Measurements from ENCODE around the gene C15orf39. TPM values are rescaled to one million over a fixed set of nuclear protein-coding genes. Genes with fewer than 3 reads are reported as not detected.

C15orf39 gene
- total RNA-seq, 1 donor from 2014 or later = 12.9 TPM

GRCh38 chr15:75170711-75171341, 30.9 kb upstream of the C15orf39 start:
- DNase-seq (ENCODE audit: low spot score) = no peak
- intact Hi-C loops (cut with DNase I) = no loop called here

- no peak for DNase-seq (ENCODE audit: low spot score)
- intact Hi-C loops (cut with DNase I) = no loop called here
Measured at GRCh38 chr15:75171408-75171807, 30.3 kb upstream of the C15orf39 start.

GRCh38 chr15:75172284-75172820, 29.3 kb upstream of the C15orf39 start:
- intact Hi-C loops (cut with DNase I) = no loop called here
- DNase-seq (ENCODE audit: low spot score) = no peak

GRCh38 chr15:75174102-75174501, 27.6 kb upstream of the C15orf39 start:
- no peak for DNase-seq (ENCODE audit: low spot score)
- intact Hi-C loops (cut with DNase I) = no loop called here

GRCh38 chr15:75174729-75175128, 27.0 kb upstream of the C15orf39 start:
- intact Hi-C loops (cut with DNase I) = no loop called here
- no peak for DNase-seq (ENCODE audit: low spot score)

- no peak for DNase-seq (ENCODE audit: low spot score)
- intact Hi-C loops (cut with DNase I) = no loop called here
Measured at GRCh38 chr15:75176396-75176761, 25.3 kb upstream of the C15orf39 start.

GRCh38 chr15:75177360-75178071, 24.2 kb upstream of the C15orf39 start:
- intact Hi-C loops (cut with DNase I) = no loop called here

GRCh38 chr15:75178171-75178937, 23.3 kb upstream of the C15orf39 start:
- DNase-seq (ENCODE audit: low spot score) = no peak
- intact Hi-C loops (cut with DNase I) = no loop called here

More at GRCh38 chr15:75177360-75178071, 24.2 kb upstream of the C15orf39 start:
- DNase-seq (ENCODE audit: low spot score) = no peak

- DNase-seq (ENCODE audit: low spot score) = no peak
- intact Hi-C loops (cut with DNase I) = no loop called here
Measured at GRCh38 chr15:75178938-75179745, 22.5 kb upstream of the C15orf39 start.

GRCh38 chr15:75179746-75180140, 21.9 kb upstream of the C15orf39 start:
- no peak for DNase-seq (ENCODE audit: low spot score)
- intact Hi-C loops (cut with DNase I) = no loop called here

- intact Hi-C loops (cut with DNase I) = no loop called here
- no peak for DNase-seq (ENCODE audit: low spot score)
Measured at GRCh38 chr15:75181780-75182179, 19.9 kb upstream of the C15orf39 start.

GRCh38 chr15:75182187-75183131, 19.2 kb upstream of the C15orf39 start:
- intact Hi-C loops (cut with DNase I) = no loop called here
- DNase-seq (ENCODE audit: low spot score) = no peak

GRCh38 chr15:75185271-75186029, 16.2 kb upstream of the C15orf39 start:
- DNase-seq (ENCODE audit: low spot score) = no peak
- intact Hi-C loops (cut with DNase I) = no loop called here

GRCh38 chr15:75186044-75186443, 15.6 kb upstream of the C15orf39 start:
- intact Hi-C loops (cut with DNase I) = no loop called here
- DNase-seq (ENCODE audit: low spot score) = no peak

GRCh38 chr15:75188499-75188898, 13.2 kb upstream of the C15orf39 start:
- DNase-seq (ENCODE audit: low spot score) = no peak
- intact Hi-C loops (cut with DNase I) = no loop called here

- intact Hi-C loops (cut with DNase I) = no loop called here
- no peak for DNase-seq (ENCODE audit: low spot score)
Measured at GRCh38 chr15:75191235-75191634, 10.4 kb upstream of the C15orf39 start.

GRCh38 chr15:75192307-75192706, 9.4 kb upstream of the C15orf39 start:
- DNase-seq (ENCODE audit: low spot score) = no peak
- intact Hi-C loops (cut with DNase I) = no loop called here

GRCh38 chr15:75193272-75193671, 8.4 kb upstream of the C15orf39 start:
- intact Hi-C loops (cut with DNase I) = no loop called here
- no peak for DNase-seq (ENCODE audit: low spot score)

Measured in cardiac septum (tissue), 1 donor.